GM12891 (cell line): Measurements from ENCODE around the gene DZIP3.

Source experiments
- POLR2A ChIP-seq: IDR thresholded peaks from 2 replicates; pipeline ENCODE4 v1.6.1; 2011; ENCODE audit warnings: low read depth, low read length, control low read depth
- POLR2AphosphoS5 ChIP-seq: IDR thresholded peaks from 2 replicates; pipeline ENCODE4 v1.6.1; 2011; ENCODE audit warnings: low read depth, low read length, control low read depth
- SPI1 ChIP-seq: IDR thresholded peaks from 2 replicates; pipeline ENCODE4 v1.6.1; 2011; ENCODE audit warnings: low read depth, low read length, control low read depth
- TAF1 ChIP-seq: IDR thresholded peaks from 2 replicates; pipeline ENCODE4 v1.6.1; 2011; ENCODE audit warnings: low read depth, low read length, control low read depth

DNA sequence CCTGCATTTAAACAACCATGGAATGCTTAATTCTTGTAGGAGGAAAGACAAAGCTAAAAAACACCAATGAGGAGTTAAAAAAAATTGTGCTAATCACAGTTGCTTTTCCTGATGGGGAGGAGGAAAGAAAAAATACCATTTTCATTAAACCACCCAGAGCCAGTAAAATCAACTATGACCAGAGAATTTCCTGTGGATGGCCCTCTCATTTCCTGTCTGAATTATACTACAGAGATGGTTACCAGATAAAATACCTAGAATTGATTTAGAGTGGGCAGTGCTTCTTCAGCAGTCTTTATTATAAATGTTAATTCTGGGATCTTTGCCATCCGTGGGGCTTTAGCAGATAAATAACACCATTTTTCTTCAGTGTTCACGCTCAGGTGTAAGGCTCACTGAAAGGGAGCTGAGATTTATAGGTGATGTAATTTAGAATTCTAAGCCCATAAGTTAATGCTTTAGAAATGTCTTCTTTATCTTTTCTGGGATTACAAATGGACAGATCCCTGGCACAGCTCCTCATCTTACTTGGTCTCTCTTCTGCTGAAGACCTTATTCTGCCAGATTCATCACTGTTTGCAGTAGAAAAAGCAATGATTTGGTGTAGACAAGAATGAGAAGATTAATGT is 129.8 kb downstream of the DZIP3 start:
- TF ChIP-seq TAF1 (no peak), SPI1 (no peak), POLR2A (no peak), POLR2AphosphoS5 (no peak)
